HL-60 (cell line): ENCODE data around the gene KIR2DL4.

Experiments used
- DNase-seq, 2 experiments: peaks; one replicate each; pipeline ENCODE4 v3.0.0-alpha.2; 2010 to 2020; ENCODE audit warnings: low read depth in 1 of 2, low spot score in 1 of 2
- H3K27ac ChIP-seq: fragments of 250-450 bp; sonication (Bioruptor Pico); replicated peaks from 2 replicates; pipeline ENCODE4 v1.5.1; 2020; ENCODE audit warnings: mild to moderate bottlenecking, moderate library complexity
- H3K27me3 ChIP-seq: fragments of 250-450 bp; sonication (Bioruptor Pico); 2 replicates; pipeline ENCODE4 v1.5.1; 2021; ENCODE audit warnings: mild to moderate bottlenecking, moderate library complexity; ENCODE audit not compliant: insufficient read depth, poor library complexity, severe bottlenecking
- H3K4me3 ChIP-seq: replicated peaks from 2 replicates; pipeline ENCODE4 v1.5.1; 2011; ENCODE audit warnings: mild to moderate bottlenecking, control low read depth, low read length; ENCODE audit not compliant: insufficient read depth
- GABPA ChIP-seq: IDR thresholded peaks from 2 replicates; pipeline ENCODE4 v1.6.1; 2012; ENCODE audit warnings: low read depth
- POLR2AphosphoS5 ChIP-seq: IDR thresholded peaks from 2 replicates; pipeline ENCODE4 v1.6.1; 2012; ENCODE audit warnings: low read depth
- SPI1 ChIP-seq: IDR thresholded peaks from 2 replicates; pipeline ENCODE4 v1.6.1; 2012; ENCODE audit warnings: low read depth, mild to moderate bottlenecking, borderline replicate concordance
- TF ChIP-seq, protein P1 (sequence below): IDR thresholded peaks from 2 replicates; pipeline ENCODE4 v1.6.1; 2012; ENCODE audit warnings: low read depth; ENCODE audit not compliant: insufficient replicate concordance
- TF ChIP-seq, protein P2 (sequence below): IDR thresholded peaks from one replicate; pipeline ENCODE4 v1.5.1; 2011; ENCODE audit warnings: low read length, control low read depth, inconsistent platforms; ENCODE audit not compliant: insufficient read depth

Gene KIR2DL4

DNA sequence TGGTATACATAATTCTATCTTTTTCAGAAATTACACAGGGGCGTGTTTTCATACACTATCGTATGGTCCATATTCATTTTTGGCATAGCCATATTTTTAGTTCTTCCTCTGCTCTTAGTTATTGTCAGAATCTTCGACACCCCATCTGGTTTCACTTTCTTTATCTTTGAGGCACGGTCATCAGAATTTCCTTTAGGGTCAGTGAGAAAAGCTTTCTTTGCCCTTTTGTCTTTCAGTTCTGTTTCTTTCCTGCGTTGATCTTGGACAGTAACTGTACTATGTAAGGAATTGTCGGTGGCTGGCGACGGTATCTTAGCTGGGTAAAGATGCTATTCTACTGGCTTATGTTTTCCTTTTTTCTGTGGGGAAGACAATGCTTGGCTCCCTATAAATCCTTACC is 10.6 kb upstream of the KIR2DL4 start:
- H3K27ac ChIP-seq, result no peak overlapping the region
- H3K27me3 ChIP-seq, result no peaks in the 10 kb centered on the region
- TF ChIP-seq POLR2AphosphoS5 (no peak), SPI1 (no peak), GABPA (no peak)
- TF ChIP-seq, protein P1, sequence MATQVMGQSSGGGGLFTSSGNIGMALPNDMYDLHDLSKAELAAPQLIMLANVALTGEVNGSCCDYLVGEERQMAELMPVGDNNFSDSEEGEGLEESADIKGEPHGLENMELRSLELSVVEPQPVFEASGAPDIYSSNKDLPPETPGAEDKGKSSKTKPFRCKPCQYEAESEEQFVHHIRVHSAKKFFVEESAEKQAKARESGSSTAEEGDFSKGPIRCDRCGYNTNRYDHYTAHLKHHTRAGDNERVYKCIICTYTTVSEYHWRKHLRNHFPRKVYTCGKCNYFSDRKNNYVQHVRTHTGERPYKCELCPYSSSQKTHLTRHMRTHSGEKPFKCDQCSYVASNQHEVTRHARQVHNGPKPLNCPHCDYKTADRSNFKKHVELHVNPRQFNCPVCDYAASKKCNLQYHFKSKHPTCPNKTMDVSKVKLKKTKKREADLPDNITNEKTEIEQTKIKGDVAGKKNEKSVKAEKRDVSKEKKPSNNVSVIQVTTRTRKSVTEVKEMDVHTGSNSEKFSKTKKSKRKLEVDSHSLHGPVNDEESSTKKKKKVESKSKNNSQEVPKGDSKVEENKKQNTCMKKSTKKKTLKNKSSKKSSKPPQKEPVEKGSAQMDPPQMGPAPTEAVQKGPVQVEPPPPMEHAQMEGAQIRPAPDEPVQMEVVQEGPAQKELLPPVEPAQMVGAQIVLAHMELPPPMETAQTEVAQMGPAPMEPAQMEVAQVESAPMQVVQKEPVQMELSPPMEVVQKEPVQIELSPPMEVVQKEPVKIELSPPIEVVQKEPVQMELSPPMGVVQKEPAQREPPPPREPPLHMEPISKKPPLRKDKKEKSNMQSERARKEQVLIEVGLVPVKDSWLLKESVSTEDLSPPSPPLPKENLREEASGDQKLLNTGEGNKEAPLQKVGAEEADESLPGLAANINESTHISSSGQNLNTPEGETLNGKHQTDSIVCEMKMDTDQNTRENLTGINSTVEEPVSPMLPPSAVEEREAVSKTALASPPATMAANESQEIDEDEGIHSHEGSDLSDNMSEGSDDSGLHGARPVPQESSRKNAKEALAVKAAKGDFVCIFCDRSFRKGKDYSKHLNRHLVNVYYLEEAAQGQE, result no peak
- TF ChIP-seq, protein P2, sequence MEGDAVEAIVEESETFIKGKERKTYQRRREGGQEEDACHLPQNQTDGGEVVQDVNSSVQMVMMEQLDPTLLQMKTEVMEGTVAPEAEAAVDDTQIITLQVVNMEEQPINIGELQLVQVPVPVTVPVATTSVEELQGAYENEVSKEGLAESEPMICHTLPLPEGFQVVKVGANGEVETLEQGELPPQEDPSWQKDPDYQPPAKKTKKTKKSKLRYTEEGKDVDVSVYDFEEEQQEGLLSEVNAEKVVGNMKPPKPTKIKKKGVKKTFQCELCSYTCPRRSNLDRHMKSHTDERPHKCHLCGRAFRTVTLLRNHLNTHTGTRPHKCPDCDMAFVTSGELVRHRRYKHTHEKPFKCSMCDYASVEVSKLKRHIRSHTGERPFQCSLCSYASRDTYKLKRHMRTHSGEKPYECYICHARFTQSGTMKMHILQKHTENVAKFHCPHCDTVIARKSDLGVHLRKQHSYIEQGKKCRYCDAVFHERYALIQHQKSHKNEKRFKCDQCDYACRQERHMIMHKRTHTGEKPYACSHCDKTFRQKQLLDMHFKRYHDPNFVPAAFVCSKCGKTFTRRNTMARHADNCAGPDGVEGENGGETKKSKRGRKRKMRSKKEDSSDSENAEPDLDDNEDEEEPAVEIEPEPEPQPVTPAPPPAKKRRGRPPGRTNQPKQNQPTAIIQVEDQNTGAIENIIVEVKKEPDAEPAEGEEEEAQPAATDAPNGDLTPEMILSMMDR, result no peak
- no peak for DNase-seq
- no peak overlapping the region; the same call in 1 of the 2 replicates for H3K4me3 ChIP-seq

DNA sequence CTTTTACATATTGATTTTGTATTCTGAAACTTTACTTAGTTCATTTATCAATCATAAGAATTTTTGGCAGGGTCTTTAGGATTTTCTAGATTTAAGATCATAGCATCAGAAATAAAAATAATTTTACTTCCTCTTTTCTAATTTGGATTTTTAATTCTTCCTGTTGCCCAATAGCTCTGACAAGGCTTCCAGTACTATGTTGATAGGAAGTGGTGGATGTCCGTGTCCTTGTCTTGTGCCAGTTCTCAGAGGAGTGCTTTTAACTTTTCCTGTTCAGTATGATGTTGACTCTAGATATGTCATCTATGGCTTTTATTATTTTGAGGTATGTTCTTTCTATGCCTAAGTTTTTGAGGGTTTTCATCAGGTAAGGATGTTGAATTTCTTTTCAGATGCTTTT is 7.7 kb upstream of the KIR2DL4 start:
- TF ChIP-seq, protein P2, result no peak
- peak; percentile 64; the same call in 1 of the 2 replicates for TF ChIP-seq SPI1
- TF ChIP-seq POLR2AphosphoS5, result no peak
- TF ChIP-seq GABPA, result no peak
- TF ChIP-seq, protein P1, result no peak
- Histone ChIP-seq H3K27ac (peak overlapping the region; percentile 20), H3K27me3 (no peaks in the 10 kb centered on the region), H3K4me3 (no peak overlapping the region)
- peak; percentile 42 to 63 for DNase-seq

DNA sequence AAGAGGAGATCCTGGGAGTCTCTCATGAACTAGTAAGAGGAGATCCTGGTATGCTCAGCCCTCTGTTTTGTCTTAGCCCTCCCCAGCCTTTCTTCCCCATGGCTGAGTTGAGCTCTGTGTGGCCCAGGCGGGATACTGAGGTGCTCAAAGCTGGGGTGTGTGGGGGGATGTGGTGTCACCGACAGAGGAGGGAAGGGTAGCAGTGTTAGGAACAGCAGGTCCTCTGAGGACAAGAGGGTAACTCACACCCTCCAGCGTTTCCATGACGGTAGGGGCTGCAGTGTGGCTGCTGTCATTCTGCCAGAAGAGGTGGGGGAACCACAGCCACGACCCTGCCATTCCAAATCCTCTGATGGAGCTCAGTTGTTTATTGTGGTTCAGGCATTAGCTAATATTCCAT is 691 bp downstream of the KIR2DL4 start:
- H3K27ac ChIP-seq, result no peak overlapping the region
- no peaks in the 10 kb centered on the region for H3K27me3 ChIP-seq
- no peak overlapping the region for H3K4me3 ChIP-seq
- no peak for TF ChIP-seq POLR2AphosphoS5
- TF ChIP-seq SPI1, result no peak
- no peak for TF ChIP-seq GABPA
- no peak for DNase-seq

DNA sequence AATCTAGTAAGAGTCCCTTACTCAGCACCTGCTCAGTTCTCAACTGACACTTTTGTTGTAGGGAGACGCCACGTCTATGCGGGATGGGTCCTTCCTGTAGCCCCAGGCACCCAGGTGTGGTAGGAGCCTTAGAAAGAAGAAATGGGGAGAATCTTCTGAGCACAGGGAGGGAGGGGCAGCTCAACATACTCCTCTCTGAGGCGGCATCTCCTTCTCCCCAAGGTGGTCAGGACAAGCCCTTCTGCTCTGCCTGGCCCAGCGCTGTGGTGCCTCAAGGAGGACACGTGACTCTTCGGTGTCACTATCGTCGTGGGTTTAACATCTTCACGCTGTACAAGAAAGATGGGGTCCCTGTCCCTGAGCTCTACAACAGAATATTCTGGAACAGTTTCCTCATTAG is 1.2 kb downstream of the KIR2DL4 start:
- no peak overlapping the region for H3K4me3 ChIP-seq
- DNase-seq, result no peak
- no peak overlapping the region for H3K27ac ChIP-seq
- H3K27me3 ChIP-seq, result no peaks in the 10 kb centered on the region
- no peak for TF ChIP-seq SPI1
- TF ChIP-seq POLR2AphosphoS5, result no peak
- no peak for TF ChIP-seq GABPA
- TF ChIP-seq, protein P2, result no peak
- TF ChIP-seq, protein P1, result no peak
